Endothelial cell of umbilical vein (primary cell): ENCODE data around the gene RASGEF1C.

ENCODE experiments used
- EZH2 ChIP-seq: IDR thresholded peaks from 2 replicates; pipeline ENCODE4 v1.6.1; 2012; ENCODE audit warnings: borderline replicate concordance, low read depth, mild to moderate bottlenecking, moderate library complexity, low read length, inconsistent platforms; ENCODE audit not compliant: severe bottlenecking
- FOS ChIP-seq: IDR thresholded peaks from 2 replicates; pipeline ENCODE4 v1.6.1; 2011; ENCODE audit warnings: mild to moderate bottlenecking, low read length, moderate library complexity, borderline replicate concordance; ENCODE audit not compliant: insufficient read depth
- POLR2A ChIP-seq: IDR thresholded peaks from 2 replicates; pipeline ENCODE4 v1.6.1; 2012; ENCODE audit warnings: low read depth, mild to moderate bottlenecking, control low read depth, low read length
- TF ChIP-seq, protein P1 (sequence below): IDR thresholded peaks from 2 replicates; pipeline ENCODE4 v1.6.1; 2011; ENCODE audit not compliant: insufficient read depth, insufficient read length
- TF ChIP-seq, protein P2 (sequence below), 2 donors: IDR thresholded peaks; 1 replicate in 1 of 2; 2 replicates in 1 of 2; pipeline ENCODE4 v1.5.1; 2011; ENCODE audit warnings: low read length in 2 of 2, mild to moderate bottlenecking in 2 of 2, moderate library complexity in 2 of 2, control low read depth in 1 of 2, inconsistent platforms in 1 of 2, low read depth in 1 of 2; ENCODE audit not compliant: insufficient read depth in 1 of 2; ENCODE audit errors: extremely low read depth in 1 of 2

DNA sequence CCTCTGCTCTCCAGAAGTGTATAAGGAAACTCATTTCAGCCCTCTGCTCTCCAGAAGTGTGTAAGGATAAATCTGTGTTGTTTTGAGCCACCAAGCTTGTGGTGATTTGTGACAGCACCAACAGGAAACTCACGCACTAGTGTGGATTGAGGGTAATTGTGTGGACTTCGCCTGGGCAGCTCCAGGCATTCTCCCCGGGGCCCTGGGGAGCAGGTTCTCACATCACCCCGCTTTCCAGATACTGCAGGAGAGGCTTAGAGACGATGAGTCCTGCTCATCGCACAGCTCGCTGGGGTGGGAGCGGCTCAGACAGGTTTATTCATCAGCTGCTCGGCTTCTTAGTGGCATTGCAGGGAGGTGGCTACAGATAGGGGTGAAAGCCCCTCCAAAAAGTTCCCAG lies 99.1 kb downstream of the RASGEF1C start:
- TF ChIP-seq, protein P1, sequence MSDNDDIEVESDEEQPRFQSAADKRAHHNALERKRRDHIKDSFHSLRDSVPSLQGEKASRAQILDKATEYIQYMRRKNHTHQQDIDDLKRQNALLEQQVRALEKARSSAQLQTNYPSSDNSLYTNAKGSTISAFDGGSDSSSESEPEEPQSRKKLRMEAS = no peak
- TF ChIP-seq POLR2A (no peak), FOS (no peak), EZH2 (no peak)
- TF ChIP-seq, protein P2, sequence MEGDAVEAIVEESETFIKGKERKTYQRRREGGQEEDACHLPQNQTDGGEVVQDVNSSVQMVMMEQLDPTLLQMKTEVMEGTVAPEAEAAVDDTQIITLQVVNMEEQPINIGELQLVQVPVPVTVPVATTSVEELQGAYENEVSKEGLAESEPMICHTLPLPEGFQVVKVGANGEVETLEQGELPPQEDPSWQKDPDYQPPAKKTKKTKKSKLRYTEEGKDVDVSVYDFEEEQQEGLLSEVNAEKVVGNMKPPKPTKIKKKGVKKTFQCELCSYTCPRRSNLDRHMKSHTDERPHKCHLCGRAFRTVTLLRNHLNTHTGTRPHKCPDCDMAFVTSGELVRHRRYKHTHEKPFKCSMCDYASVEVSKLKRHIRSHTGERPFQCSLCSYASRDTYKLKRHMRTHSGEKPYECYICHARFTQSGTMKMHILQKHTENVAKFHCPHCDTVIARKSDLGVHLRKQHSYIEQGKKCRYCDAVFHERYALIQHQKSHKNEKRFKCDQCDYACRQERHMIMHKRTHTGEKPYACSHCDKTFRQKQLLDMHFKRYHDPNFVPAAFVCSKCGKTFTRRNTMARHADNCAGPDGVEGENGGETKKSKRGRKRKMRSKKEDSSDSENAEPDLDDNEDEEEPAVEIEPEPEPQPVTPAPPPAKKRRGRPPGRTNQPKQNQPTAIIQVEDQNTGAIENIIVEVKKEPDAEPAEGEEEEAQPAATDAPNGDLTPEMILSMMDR (IDR thresholded peaks at IDR 0.05; ENCODE audit: extremely low read depth in 1 of 2, insufficient read depth in 1 of 2, low read depth in 1 of 2, low read length in 2 of 2) = no peak
